Activated T-cell treated with anti-CD3 and anti-CD28 coated beads, Interleukin-2, amount 50 U/mL, for 4 hours (primary cell): ENCODE measurements around the gene CTSK. TPM values are rescaled to one million over a fixed set of nuclear protein-coding genes. Genes with fewer than 3 reads are reported as not detected.

ENCODE experiments used
- ATAC-seq, 2 donors: fragments of 200-7000 bp; cut with Tn5 transposase; one replicate each; pipeline ENCODE4 v1.10.0; 2021
- DNase-seq: peaks from one replicate; pipeline ENCODE4 v3.0.0-alpha.2; 2020
- H3K27me3 Mint-ChIP-seq: one replicate; pipeline ENCODE4 v1.8.0; 2021; ENCODE audit warnings: low read depth, mixed read lengths
- H3K36me3 Mint-ChIP-seq: one replicate; pipeline ENCODE4 v1.8.0; 2022; ENCODE audit warnings: mixed read lengths; ENCODE audit not compliant: insufficient read depth
- H3K4me1 Mint-ChIP-seq: one replicate; pipeline ENCODE4 v1.8.0; 2021; ENCODE audit warnings: low read depth, mixed read lengths
- H3K4me3 Mint-ChIP-seq: one replicate; pipeline ENCODE4 v1.8.0; 2021; ENCODE audit warnings: mild to moderate bottlenecking, moderate library complexity, mixed read lengths
- H3K9me3 Mint-ChIP-seq: one replicate; pipeline ENCODE4 v1.8.0; 2021; ENCODE audit warnings: mixed read lengths
- total RNA-seq, 3 donors: library from RNA; stranded (reverse); gene quantifications; one replicate each; pipeline ENCODE4 v1.2.1, GENCODE V29; 2021

Gene CTSK
- total RNA-seq, 3 donors from 2014 or later: 0.38 to 1.1 (median 0.81) TPM

DNA sequence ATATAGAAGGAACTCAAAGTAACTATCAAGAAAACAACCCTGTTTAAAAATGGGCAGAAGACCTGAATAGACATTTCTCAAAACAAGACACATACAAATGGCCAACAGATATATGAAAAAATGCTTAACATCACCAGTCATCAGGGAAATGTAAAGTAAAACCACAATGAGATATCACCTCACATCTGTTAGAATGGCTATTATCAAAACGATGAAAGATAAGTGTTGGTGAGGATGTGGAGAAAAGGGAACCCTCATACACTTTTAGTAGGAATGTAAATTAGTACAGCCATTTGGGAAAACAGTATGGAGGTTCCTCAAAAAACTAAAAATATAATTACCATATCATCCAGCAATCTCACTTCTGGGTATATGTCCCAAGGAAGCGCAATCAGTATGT lies 45.5 kb downstream of the CTSK start:
- ATAC-seq (no peak), DNase-seq (no peak)
- H3K36me3 Mint-ChIP-seq: peaks cover 22% of the 10 kb centered on the region
- H3K27me3 Mint-ChIP-seq: no peaks in the 10 kb centered on the region
- H3K9me3 Mint-ChIP-seq: no peaks in the 10 kb centered on the region
- H3K4me1 Mint-ChIP-seq: peaks cover 49% of the 10 kb centered on the region
- H3K4me3 Mint-ChIP-seq: peak overlapping the region; percentile 16

DNA sequence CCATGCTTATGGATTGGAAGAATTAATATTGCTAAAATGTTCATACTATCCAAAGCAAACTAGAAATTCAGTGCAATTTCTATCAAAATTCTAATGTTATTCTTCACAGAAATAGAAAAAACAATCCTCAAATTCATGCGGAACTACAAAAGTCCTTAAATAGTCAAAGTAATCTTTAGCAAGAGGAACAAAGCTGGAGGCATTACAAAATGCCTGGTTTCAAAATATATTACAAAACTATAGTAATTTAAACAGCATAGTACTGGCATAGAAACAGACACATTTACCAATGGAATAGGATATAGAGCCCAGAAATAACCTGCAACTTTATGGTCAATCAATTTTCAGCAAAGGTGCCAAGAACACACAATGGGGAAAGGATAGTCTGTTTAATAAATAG lies 46.3 kb downstream of the CTSK start:
- no peak for DNase-seq
- Mint-ChIP-seq H3K4me1 (peaks cover 49% of the 10 kb centered on the region), H3K27me3 (no peaks in the 10 kb centered on the region), H3K4me3 (no peak overlapping the region), H3K36me3 (peaks cover 27% of the 10 kb centered on the region), H3K9me3 (no peaks in the 10 kb centered on the region)
- no peak for ATAC-seq

DNA sequence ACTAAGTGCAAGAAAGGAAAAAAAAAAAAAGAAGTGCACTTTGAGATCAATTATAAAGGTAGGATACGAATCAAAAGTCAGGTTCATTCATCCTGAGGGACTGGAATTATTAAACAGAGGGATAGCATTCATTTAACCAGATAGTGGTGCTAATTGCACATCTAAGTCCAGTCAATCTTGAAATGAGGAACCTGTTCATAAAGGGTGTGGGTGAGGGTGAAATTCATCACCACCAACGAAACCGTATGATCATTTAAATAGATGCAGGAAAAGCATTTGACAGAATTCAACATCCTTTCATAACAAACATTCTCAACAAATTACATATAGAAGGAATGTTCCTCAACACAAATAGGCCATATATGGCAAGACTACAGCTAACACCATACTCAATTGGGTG lies 48.0 kb downstream of the CTSK start:
- Mint-ChIP-seq H3K27me3 (no peaks in the 10 kb centered on the region), H3K9me3 (no peaks in the 10 kb centered on the region), H3K4me3 (no peak overlapping the region), H3K36me3 (peaks cover 29% of the 10 kb centered on the region), H3K4me1 (peaks cover 38% of the 10 kb centered on the region)
- ATAC-seq (no peak), DNase-seq (no peak)

DNA sequence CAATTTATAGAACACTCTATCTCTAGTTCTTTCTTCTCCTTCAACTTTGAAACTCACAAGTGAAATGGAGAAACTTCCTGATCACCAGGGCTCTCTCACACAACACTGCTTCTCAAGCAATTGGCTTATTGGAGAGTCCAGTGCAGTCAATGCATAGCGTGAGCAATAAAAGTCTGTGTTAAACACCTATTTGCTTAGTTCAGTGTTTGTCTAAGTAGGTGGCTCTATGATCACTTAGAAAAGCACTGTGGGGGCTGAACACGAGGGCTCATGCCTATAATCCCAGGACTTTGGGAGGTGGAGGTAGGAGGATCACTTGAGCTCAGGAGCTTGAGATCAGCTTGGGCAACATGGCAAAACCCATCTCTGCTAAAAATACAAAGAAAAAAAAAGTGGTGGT lies 54.6 kb downstream of the CTSK start:
- ATAC-seq: no peak
- DNase-seq: no peak
- Mint-ChIP-seq H3K9me3 (no peaks in the 10 kb centered on the region), H3K4me3 (no peak overlapping the region), H3K27me3 (no peaks in the 10 kb centered on the region), H3K36me3 (peaks cover 36% of the 10 kb centered on the region), H3K4me1 (no peaks in the 10 kb centered on the region)

DNA sequence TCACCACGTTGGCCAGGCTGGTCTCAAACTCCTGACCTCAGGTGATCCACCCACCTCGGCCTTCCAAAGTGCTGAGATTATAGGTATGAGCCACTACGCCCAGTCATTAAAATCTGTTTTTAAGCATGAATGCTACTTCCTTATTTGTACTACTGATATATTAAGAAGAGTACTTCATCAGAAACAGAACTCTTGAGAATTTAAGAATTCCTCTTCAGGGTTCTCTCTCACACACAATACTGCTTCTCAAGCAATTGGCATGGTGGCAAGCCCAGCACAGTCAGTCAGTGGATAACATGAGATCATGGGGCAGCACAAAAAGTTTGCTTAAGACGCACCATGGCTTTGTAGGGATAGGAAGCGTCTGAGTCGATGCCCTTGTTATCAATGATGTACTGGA lies 56.6 kb downstream of the CTSK start:
- H3K4me3 Mint-ChIP-seq: no peak overlapping the region
- ATAC-seq: no peak
- no peaks in the 10 kb centered on the region for H3K27me3 Mint-ChIP-seq
- peaks cover 29% of the 10 kb centered on the region for H3K36me3 Mint-ChIP-seq
- no peak for DNase-seq
- H3K9me3 Mint-ChIP-seq: no peaks in the 10 kb centered on the region
- no peaks in the 10 kb centered on the region for H3K4me1 Mint-ChIP-seq

DNA sequence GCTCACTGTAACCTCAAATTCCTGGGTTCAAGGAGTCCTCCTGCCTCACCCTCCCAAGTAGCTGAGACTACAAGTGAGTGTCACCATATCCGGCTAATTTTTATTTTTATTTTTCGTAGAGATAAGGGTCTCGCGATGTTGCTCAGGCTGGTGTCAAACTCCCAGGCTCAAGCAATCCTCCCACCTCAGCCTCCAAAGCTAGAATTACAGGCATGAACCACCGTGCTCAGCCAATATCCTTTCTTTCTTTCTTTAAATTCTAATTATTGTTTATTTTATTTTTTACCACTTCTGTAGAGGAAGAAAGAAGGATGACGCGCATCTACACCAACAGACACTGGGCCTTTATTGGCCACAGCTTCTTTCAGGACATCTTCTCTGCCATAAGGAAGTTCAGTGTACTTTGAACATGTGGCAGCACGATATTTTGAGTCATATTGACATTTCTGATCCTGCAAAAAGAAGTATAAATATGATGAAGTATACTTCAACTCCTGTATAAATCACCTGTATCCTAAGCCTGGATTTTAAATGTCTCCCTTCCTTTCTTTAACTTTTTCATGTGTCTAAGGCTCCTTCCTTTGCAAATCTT lies 58.2 kb downstream of the CTSK start:
- ATAC-seq: no peak
- no peak overlapping the region for H3K4me3 Mint-ChIP-seq
- H3K9me3 Mint-ChIP-seq: no peaks in the 10 kb centered on the region
- no peaks in the 10 kb centered on the region for H3K4me1 Mint-ChIP-seq
- peaks cover 25% of the 10 kb centered on the region for H3K36me3 Mint-ChIP-seq
- DNase-seq: no peak
- H3K27me3 Mint-ChIP-seq: no peaks in the 10 kb centered on the region

DNA sequence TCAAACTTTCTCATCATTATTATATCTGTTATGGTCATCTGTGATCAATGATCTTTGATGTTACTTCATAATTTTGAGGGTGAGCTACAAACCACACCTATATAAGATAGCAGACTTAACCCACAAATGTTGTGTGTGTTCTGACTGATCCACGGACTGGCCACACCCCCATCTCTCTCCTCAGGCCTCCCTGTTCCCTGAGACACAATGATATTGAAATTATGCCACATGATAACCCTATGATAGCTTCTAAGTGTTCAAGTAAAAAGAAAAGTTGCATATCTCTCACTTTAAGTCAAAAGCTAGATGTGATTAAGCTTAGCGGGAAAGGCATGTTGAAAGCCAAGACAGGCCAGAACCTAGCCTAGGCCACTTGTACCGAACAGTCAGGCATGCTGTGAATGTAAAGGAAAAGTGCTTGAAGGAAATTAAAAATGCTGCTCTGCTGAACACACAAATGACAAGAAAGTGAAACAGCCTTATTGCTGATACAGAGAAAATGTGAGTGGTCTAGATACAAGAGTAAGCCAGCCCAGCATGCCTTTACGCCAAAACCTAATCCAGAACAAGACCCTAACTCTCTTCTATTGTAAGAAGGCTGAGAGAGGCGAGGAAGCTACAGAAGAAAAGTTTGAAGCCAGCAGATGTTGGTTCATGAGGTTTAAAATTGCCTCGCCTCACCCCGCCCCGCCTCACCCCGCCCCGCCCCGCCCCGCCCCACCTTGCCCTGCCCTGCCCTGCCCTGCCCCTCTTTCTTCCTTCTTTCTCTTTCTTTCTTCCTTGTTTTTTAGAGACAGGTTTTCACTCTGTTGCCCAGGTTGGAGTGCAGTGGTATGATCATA lies 59.0 kb downstream of the CTSK start:
- ATAC-seq (no peak), DNase-seq (no peak)
- no peaks in the 10 kb centered on the region for H3K4me1 Mint-ChIP-seq
- H3K4me3 Mint-ChIP-seq: no peak overlapping the region
- H3K9me3 Mint-ChIP-seq: no peaks in the 10 kb centered on the region
- no peaks in the 10 kb centered on the region for H3K27me3 Mint-ChIP-seq
- peaks cover 23% of the 10 kb centered on the region for H3K36me3 Mint-ChIP-seq

Other genes starting within 250 kb of the CTSK start
- gene MCL1, start 228.7 kb downstream of the CTSK start, total RNA-seq: 100 to 1,000 TPM; 228 to 237 (median 236) TPM
- 100 to 1,000 TPM; 221 to 224 (median 223) TPM for gene ENSA, start 178.6 kb downstream of the CTSK start, total RNA-seq
- 10 to 100 TPM; 11.2 to 11.9 (median 11.5) TPM for gene GOLPH3L, start 111.1 kb downstream of the CTSK start, total RNA-seq
- under 1 TPM in 1 of 3 donors, not detected in 2; 0.16 TPM for gene HORMAD1, start 87.4 kb downstream of the CTSK start, total RNA-seq
- 10 to 100 TPM; 37.3 to 41.2 (median 37.4) TPM for gene CTSS, start 42.5 kb downstream of the CTSK start, total RNA-seq
- gene ARNT, start 68.3 kb upstream of the CTSK start, total RNA-seq: 10 to 100 TPM; 20.1 to 24.6 (median 22.6) TPM
- not detected for gene CTXND2, start 78.9 kb upstream of the CTSK start, total RNA-seq
- gene SETDB1, start 118.1 kb upstream of the CTSK start, total RNA-seq: 10 to 100 TPM; 37.0 to 40.7 (median 40.7) TPM
- 100 to 1,000 TPM; 199 to 208 (median 200) TPM for gene CERS2, start 166.6 kb upstream of the CTSK start, total RNA-seq
- not detected for gene ANXA9, start 174.0 kb upstream of the CTSK start, total RNA-seq
- 1 to 10 TPM; 5.0 to 7.0 (median 6.5) TPM for gene MINDY1, start 198.6 kb upstream of the CTSK start, total RNA-seq
- 10 to 100 TPM; 11.0 to 13.7 (median 11.9) TPM for gene PRUNE1, start 200.2 kb upstream of the CTSK start, total RNA-seq
- gene BNIPL, start 228.3 kb upstream of the CTSK start, total RNA-seq: under 1 TPM; 0.22 to 0.53 (median 0.28) TPM
- 1 to 10 TPM in 2 of 3 donors, under 1 TPM in 1; 0.99 to 1.3 (median 1.1) TPM for gene C1orf56, start 239.5 kb upstream of the CTSK start, total RNA-seq